ENCODE measurements around the gene PCTP.

PCTP gene

DNA sequence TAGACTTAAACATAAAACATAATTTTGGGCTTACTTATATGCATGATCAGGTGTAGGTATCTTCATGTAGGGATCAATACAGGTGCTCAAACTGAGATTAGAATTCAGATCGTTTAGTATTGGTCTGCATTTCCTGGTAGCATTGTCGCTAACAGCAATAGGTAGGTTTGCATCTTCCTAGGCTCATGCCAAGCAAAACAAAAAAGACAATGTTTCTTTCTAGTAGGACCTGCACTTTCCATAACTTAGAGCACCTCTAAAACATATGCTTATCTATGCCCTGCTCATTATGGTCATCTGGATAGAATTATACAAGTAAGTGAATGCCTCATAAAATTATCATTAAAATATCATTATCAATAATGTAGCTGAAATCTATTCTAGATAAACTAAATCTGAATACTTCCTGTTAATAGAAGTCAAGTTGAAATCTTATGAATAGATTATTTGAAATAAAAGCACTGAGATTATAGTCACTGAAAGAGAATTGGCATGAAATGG lies 26.7 kb downstream of the PCTP start:
- H3K4me3 Mint-ChIP-seq, result no peak overlapping the region
- no peaks in the 10 kb centered on the region for H3K9me3 Mint-ChIP-seq
- peaks cover 18% of the 10 kb centered on the region for H3K4me1 Mint-ChIP-seq
- H3K27me3 Mint-ChIP-seq (ENCODE audit: low read depth), result no peaks in the 10 kb centered on the region
- peaks cover 68% of the 10 kb centered on the region for H3K36me3 Mint-ChIP-seq (ENCODE audit: low read depth)
- H3K27ac Mint-ChIP-seq, result no peak overlapping the region
- TF ChIP-seq, protein P1, sequence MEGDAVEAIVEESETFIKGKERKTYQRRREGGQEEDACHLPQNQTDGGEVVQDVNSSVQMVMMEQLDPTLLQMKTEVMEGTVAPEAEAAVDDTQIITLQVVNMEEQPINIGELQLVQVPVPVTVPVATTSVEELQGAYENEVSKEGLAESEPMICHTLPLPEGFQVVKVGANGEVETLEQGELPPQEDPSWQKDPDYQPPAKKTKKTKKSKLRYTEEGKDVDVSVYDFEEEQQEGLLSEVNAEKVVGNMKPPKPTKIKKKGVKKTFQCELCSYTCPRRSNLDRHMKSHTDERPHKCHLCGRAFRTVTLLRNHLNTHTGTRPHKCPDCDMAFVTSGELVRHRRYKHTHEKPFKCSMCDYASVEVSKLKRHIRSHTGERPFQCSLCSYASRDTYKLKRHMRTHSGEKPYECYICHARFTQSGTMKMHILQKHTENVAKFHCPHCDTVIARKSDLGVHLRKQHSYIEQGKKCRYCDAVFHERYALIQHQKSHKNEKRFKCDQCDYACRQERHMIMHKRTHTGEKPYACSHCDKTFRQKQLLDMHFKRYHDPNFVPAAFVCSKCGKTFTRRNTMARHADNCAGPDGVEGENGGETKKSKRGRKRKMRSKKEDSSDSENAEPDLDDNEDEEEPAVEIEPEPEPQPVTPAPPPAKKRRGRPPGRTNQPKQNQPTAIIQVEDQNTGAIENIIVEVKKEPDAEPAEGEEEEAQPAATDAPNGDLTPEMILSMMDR (IDR thresholded peaks at IDR 0.05; ENCODE audit: unreplicated experiment in 3 of 3), result no peak

DNA sequence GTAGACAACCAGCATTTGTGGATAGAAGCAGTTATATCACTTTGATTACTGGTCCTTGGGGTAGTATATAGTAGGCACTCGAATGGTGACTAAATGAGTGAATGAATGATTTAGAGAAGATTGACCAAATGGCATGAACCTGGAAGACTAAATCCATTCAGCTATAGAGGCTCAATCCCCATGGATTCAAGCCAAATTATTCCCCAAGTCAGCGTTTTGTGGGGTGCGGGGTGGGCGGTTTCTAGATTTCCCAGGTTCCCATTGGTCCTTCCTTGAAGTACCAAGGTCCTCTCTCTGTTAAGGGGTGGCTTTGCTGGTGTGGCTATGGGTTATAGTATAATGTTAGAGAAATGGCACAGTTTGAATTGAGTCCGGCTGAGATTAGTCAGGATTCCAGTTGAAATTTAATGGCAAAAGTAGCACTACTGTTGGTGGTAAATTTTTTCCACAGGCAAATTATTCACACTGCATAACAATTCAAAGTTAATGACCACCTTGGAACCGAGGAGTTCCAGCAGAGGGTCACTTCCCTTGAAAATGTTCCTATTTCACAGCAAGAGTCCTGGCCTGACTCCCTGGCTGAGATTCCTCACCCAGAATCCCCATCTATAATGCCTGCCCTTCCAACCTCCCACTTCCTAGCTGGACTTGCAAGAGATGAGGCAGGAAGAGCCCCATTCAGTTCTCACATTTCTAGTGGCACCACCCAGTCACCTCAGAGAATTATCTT lies 27.7 kb downstream of the PCTP start:
- Mint-ChIP-seq H3K9me3 (no peaks in the 10 kb centered on the region), H3K36me3 (ENCODE audit: low read depth) (peaks cover 59% of the 10 kb centered on the region), H3K27me3 (ENCODE audit: low read depth) (no peaks in the 10 kb centered on the region), H3K4me1 (peaks cover 18% of the 10 kb centered on the region), H3K27ac (no peak overlapping the region), H3K4me3 (no peak overlapping the region)
- TF ChIP-seq, protein P1 (IDR thresholded peaks at IDR 0.05; ENCODE audit: unreplicated experiment in 3 of 3), result no peak

DNA sequence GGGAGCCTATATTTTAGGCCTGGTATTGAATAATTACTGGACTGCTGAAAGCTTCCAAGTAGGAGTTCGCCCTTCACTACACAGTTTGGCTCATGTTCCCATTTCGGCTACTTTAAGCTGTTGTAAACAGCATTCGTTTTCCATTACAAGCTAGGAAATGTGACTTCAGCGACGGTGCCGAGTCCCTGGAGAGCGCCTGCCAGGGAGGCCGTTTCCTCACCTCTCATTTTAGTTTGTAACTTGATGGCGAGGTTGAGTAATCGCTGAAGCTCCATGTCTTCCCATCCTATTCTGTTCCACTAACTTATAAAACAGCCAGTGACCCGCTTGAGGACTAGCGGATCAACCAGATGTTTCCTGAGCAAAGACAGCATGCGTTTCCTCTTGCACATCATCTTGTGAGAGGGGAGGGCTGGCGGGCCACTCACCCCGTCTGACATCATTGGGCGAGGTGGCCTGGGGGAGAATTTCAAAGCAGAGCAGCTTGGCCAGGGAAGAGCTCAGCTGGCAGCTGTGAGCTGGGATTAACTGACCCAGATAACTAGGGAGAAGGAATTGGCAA lies 32.9 kb downstream of the PCTP start:
- TF ChIP-seq, protein P1 (IDR thresholded peaks at IDR 0.05; ENCODE audit: unreplicated experiment in 3 of 3), result no peak
- Mint-ChIP-seq H3K4me1 (peaks cover 4% of the 10 kb centered on the region), H3K4me3 (no peak overlapping the region)

DNA sequence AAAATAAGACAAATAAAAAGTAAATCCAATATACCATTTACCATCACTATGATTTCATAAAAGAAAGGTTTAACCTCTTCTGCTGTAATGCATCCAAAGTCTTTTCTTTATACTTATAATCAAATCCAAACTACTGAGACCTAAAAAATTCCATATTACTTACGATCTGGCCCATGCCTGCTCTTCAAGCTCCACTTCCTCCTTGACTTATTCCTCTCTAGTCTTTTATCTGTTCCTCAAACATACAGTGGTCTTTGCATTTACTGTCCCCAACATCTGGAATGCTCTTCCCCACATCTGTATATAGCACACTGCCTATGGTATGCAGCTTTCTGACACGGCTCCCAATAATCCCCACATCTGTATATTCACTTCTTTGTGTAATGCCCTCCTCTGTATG lies 33.8 kb downstream of the PCTP start:
- TF ChIP-seq, protein P1 (IDR thresholded peaks at IDR 0.05; ENCODE audit: unreplicated experiment in 3 of 3), result no peak
- no peaks in the 10 kb centered on the region for H3K27me3 Mint-ChIP-seq (ENCODE audit: low read depth)
- H3K36me3 Mint-ChIP-seq (ENCODE audit: low read depth), result peaks cover 5% of the 10 kb centered on the region
- H3K27ac Mint-ChIP-seq, result no peak overlapping the region
- H3K4me1 Mint-ChIP-seq, result peaks cover 4% of the 10 kb centered on the region
- H3K4me3 Mint-ChIP-seq, result no peak overlapping the region
- no peaks in the 10 kb centered on the region for H3K9me3 Mint-ChIP-seq

More for the DNA sequence above, 32.9 kb downstream of the PCTP start:
- no peaks in the 10 kb centered on the region for H3K27me3 Mint-ChIP-seq (ENCODE audit: low read depth)
- H3K9me3 Mint-ChIP-seq, result no peaks in the 10 kb centered on the region
- H3K36me3 Mint-ChIP-seq (ENCODE audit: low read depth), result peaks cover 11% of the 10 kb centered on the region
- H3K27ac Mint-ChIP-seq, result no peak overlapping the region

- no peak overlapping the region for H3K4me3 Mint-ChIP-seq
- no peaks in the 10 kb centered on the region for H3K9me3 Mint-ChIP-seq
- peaks cover 5% of the 10 kb centered on the region for H3K36me3 Mint-ChIP-seq (ENCODE audit: low read depth)
- no peak overlapping the region for H3K27ac Mint-ChIP-seq
- H3K4me1 Mint-ChIP-seq, result peaks cover 4% of the 10 kb centered on the region
- no peaks in the 10 kb centered on the region for H3K27me3 Mint-ChIP-seq (ENCODE audit: low read depth)
- TF ChIP-seq, protein P1 (IDR thresholded peaks at IDR 0.05; ENCODE audit: unreplicated experiment in 3 of 3), result no peak
Measured at GRCh38 chr17:55785181-55785580, 34.3 kb downstream of the PCTP start.

All from nephron (organoid).